Mesenchymal stem cell (in vitro differentiated cells and primary cell): ENCODE measurements around the gene URAD.

Experiments
- DNase-seq: peaks from one replicate; pipeline ENCODE4 v3.0.0-alpha.2; 2013
- H2AFZ ChIP-seq: one replicate; pipeline ENCODE4 v1.6.1; 2013; ENCODE audit warnings: low read depth, mild to moderate bottlenecking, control low read depth, inconsistent platforms, low read length, moderate library complexity
- H2AK5ac ChIP-seq: 2 replicates; pipeline ENCODE4 v1.6.1; 2013; ENCODE audit warnings: low read length, moderate library complexity, mild to moderate bottlenecking, inconsistent platforms; ENCODE audit not compliant: severe bottlenecking
- H2BK120ac ChIP-seq: one replicate; pipeline ENCODE4 v1.6.1; 2013; ENCODE audit warnings: low read depth, mild to moderate bottlenecking, inconsistent platforms, low read length, moderate library complexity
- H2BK12ac ChIP-seq, 2 experiments: one replicate each; pipeline ENCODE4 v1.6.1; 2013; ENCODE audit warnings: inconsistent platforms in 2 of 2, low read length in 2 of 2, mild to moderate bottlenecking in 2 of 2, moderate library complexity in 2 of 2, control low read depth in 1 of 2
- H2BK15ac ChIP-seq: one replicate; pipeline ENCODE4 v1.6.1; 2013; ENCODE audit warnings: mild to moderate bottlenecking, low read depth, inconsistent platforms; ENCODE audit not compliant: poor library complexity, severe bottlenecking
- H2BK5ac ChIP-seq: 2 replicates; pipeline ENCODE4 v1.6.1; 2013; ENCODE audit warnings: low read depth, mild to moderate bottlenecking, low read length, control low read depth, inconsistent platforms; ENCODE audit not compliant: poor library complexity, severe bottlenecking
- H3K14ac ChIP-seq, 2 experiments: one replicate each; pipeline ENCODE4 v1.6.1; 2013; ENCODE audit warnings: inconsistent platforms in 2 of 2, low read length in 2 of 2, control low read depth in 1 of 2, mild to moderate bottlenecking in 1 of 2, moderate library complexity in 1 of 2
- H3K18ac ChIP-seq, 2 experiments: one replicate each; pipeline ENCODE4 v1.6.1; 2013; ENCODE audit warnings: inconsistent platforms in 2 of 2, low read length in 2 of 2, control low read depth in 1 of 2, low read depth in 1 of 2, mild to moderate bottlenecking in 1 of 2
- H3K23ac ChIP-seq, 2 experiments: one replicate each; pipeline ENCODE4 v1.6.1; 2013; ENCODE audit warnings: inconsistent platforms in 2 of 2, low read length in 2 of 2, mild to moderate bottlenecking in 2 of 2, moderate library complexity in 2 of 2, control low read depth in 1 of 2
- H3K27ac ChIP-seq: 2 replicates; pipeline ENCODE4 v1.5.1; 2013; ENCODE audit warnings: mild to moderate bottlenecking, moderate library complexity, low read length, control low read depth, inconsistent platforms; ENCODE audit not compliant: poor library complexity, severe bottlenecking
- H3K27me3 ChIP-seq, 2 experiments: 2 replicates each; pipeline versions ENCODE4 v1.6.1 to v1.7.0; 2013; ENCODE audit warnings: low read length in 2 of 2, mild to moderate bottlenecking in 2 of 2, moderate library complexity in 2 of 2, control low read depth in 1 of 2, inconsistent platforms in 1 of 2; ENCODE audit not compliant: control insufficient read depth in 1 of 2, insufficient read depth in 1 of 2
- H3K36me3 ChIP-seq, 2 experiments: 2 replicates each; pipeline versions ENCODE4 v1.6.1 to v1.7.0; 2013; ENCODE audit warnings: low read length in 2 of 2, control low read depth in 1 of 2, inconsistent platforms in 1 of 2, low read depth in 1 of 2, mild to moderate bottlenecking in 1 of 2; ENCODE audit not compliant: insufficient read depth in 2 of 2, control insufficient read depth in 1 of 2
- H3K4ac ChIP-seq, 2 experiments: one replicate each; pipeline ENCODE4 v1.6.1; 2013; ENCODE audit warnings: inconsistent platforms in 2 of 2, low read length in 2 of 2, mild to moderate bottlenecking in 2 of 2, moderate library complexity in 2 of 2, control low read depth in 1 of 2, low read depth in 1 of 2
- H3K4me1 ChIP-seq: 2 replicates; pipeline ENCODE4 v1.6.1; 2013; ENCODE audit warnings: low read depth, low read length, control low read depth; ENCODE audit not compliant: control insufficient read depth, insufficient read depth
- H3K4me2 ChIP-seq: 2 replicates; pipeline ENCODE4 v1.6.1; 2013; ENCODE audit warnings: low read length, mild to moderate bottlenecking, inconsistent platforms; ENCODE audit not compliant: poor library complexity, severe bottlenecking
- H3K4me3 ChIP-seq, 2 experiments: 2 replicates each; pipeline versions ENCODE4 v1.5.1 to v1.7.0; 2013; ENCODE audit warnings: low read length in 2 of 2, mild to moderate bottlenecking in 2 of 2, control low read depth in 1 of 2, low read depth in 1 of 2; ENCODE audit not compliant: insufficient read depth in 1 of 2
- H3K79me1 ChIP-seq: replicated peaks from 2 replicates; pipeline ENCODE4 v1.6.1; 2013; ENCODE audit warnings: mild to moderate bottlenecking, control low read depth, low read length, inconsistent platforms; ENCODE audit not compliant: poor library complexity, severe bottlenecking
- H3K9ac ChIP-seq: 2 replicates; pipeline ENCODE4 v1.7.0; 2013; ENCODE audit warnings: mild to moderate bottlenecking, low read length, moderate library complexity
- H3K9me3 ChIP-seq: 2 replicates; pipeline ENCODE4 v1.7.0; 2013; ENCODE audit warnings: mild to moderate bottlenecking, low read length; ENCODE audit not compliant: control insufficient read depth
- H4K8ac ChIP-seq: one replicate; pipeline ENCODE4 v1.6.1; 2013; ENCODE audit warnings: inconsistent platforms, mild to moderate bottlenecking, low read length, moderate library complexity
- H4K91ac ChIP-seq: one replicate; pipeline ENCODE4 v1.6.1; 2013; ENCODE audit warnings: mild to moderate bottlenecking, low read length, inconsistent platforms
- WGBS: methylation state at CpG from one replicate; pipeline ENCODE4 v1.1.7; 2013; ENCODE audit warnings: mixed read lengths; 5-methylcytosine and 5-hydroxymethylcytosine counted together

URAD gene

DNA sequence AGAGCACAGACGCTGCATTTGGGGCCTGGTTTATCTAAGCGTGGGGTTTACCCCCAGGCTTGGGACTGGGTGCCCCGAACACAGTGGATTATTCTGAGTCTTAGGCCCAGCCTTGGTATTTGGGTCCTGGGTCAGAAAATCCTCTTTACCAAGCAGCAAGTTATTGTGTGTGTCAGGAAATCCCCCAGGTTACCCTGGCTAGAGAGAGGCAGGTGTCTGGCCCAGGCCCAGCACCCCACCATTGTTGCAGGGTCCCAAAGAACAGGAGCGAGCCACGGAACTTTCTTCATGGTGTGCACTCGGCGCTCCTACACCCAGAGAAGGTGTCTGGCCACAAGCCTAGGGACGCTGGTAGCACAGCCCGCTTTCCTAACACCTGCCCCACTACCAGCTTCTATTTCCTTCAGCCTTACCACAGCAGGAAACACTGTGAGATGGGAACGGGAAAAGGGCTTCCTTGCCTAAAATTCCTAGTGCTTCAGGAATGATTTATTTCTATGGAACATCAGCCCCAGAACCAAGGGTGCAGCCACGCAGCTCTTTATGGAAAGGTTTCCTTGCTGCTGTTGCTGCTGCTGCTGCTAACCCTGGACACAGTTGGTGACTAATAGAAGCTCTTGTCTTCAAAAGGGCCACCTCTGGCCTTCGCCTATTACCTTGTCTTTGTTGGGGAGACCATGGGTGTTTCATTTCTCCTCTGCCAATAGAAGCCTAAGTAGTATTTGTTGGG lies 12.0 kb downstream of the URAD start:
- Histone ChIP-seq H2AK5ac (no peak overlapping the region), H3K14ac (no peak overlapping the region), H2BK12ac (no peak overlapping the region), H3K79me1 (no peaks in the 10 kb centered on the region), H3K4me1 (peaks cover 17% of the 10 kb centered on the region), H3K23ac (no peak overlapping the region), H2BK5ac (no peak overlapping the region), H3K27ac (no peak overlapping the region), H3K4ac (no peak overlapping the region), H3K9ac (no peak overlapping the region), H2BK15ac (no peak overlapping the region), H2BK120ac (no peak overlapping the region), H3K4me3 (no peak overlapping the region), H4K8ac (no peak overlapping the region), H3K27me3 (peaks cover 95 to 98% of the 10 kb centered on the region in 2 experiments), H3K9me3 (no peaks in the 10 kb centered on the region), H3K4me2 (no peak overlapping the region), H3K18ac (no peak overlapping the region), H2AFZ (no peak overlapping the region), H4K91ac (no peak overlapping the region), H3K36me3 (no peaks in the 10 kb centered on the region)
- 28% methylated on average over 12 of the region's 12 CpGs for WGBS
- no peak for DNase-seq

DNA sequence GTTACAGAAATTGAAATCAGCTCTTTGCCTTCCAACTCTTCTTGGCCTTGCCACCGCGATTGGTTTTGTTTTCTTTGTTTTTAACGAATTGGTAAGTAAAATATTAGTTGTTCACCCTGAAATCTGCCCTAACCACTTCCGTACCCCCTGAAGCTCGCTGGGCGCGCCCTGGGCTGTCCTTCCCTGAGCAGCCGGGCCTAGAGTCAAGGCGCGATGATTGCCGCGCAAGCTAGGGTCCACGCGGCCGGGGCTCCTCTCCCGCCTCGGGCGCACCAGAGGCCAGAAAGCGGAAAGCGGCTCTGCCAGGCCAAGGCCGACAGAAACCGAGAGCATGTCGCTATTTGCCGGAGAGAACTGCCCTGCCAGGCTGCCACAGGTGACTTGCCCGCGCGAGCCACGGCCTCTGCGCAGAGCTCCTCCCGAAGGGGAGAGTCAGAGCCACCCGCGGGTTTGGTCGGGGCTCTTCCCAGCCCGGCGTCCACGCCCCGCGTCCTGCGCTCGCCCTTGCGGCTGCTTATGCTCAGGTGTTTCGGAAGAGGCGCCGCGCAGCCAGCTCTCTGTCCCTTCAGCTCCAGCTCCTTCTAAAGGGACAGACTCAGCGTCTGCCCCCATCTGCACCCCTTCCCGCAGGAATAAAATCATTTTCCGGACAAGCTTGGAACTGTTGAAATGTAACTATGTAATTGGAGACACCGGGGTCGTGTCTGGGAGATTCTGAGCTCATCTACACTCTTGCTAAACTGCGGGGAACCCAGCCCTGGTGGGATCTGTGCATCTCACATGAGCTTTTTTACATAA lies 12.7 kb downstream of the URAD start:
- H3K79me1 ChIP-seq = no peaks in the 10 kb centered on the region
- H3K9me3 ChIP-seq = no peaks in the 10 kb centered on the region
- no peak overlapping the region for H4K91ac ChIP-seq
- no peaks in the 10 kb centered on the region for H3K36me3 ChIP-seq
- H3K14ac ChIP-seq = no peak overlapping the region
- no peak overlapping the region for H2AFZ ChIP-seq
- no peak overlapping the region for H3K4me2 ChIP-seq
- H3K27ac ChIP-seq = no peak overlapping the region
- H3K9ac ChIP-seq = no peak overlapping the region
- H2BK12ac ChIP-seq = no peak overlapping the region
- no peak overlapping the region for H3K18ac ChIP-seq
- H2AK5ac ChIP-seq = no peak overlapping the region
- H3K4me3 ChIP-seq = no peak overlapping the region
- H2BK120ac ChIP-seq = no peak overlapping the region
- H4K8ac ChIP-seq = no peak overlapping the region
- H2BK5ac ChIP-seq = no peak overlapping the region
- DNase-seq = no peak
- peaks cover 18% of the 10 kb centered on the region for H3K4me1 ChIP-seq
- H3K23ac ChIP-seq = no peak overlapping the region
- 6% methylated on average over 40 of the region's 51 CpGs for whole genome bisulfite sequencing
- H2BK15ac ChIP-seq = no peak overlapping the region
- H3K4ac ChIP-seq = no peak overlapping the region
- peaks cover 95 to 98% of the 10 kb centered on the region in 2 experiments for H3K27me3 ChIP-seq

DNA sequence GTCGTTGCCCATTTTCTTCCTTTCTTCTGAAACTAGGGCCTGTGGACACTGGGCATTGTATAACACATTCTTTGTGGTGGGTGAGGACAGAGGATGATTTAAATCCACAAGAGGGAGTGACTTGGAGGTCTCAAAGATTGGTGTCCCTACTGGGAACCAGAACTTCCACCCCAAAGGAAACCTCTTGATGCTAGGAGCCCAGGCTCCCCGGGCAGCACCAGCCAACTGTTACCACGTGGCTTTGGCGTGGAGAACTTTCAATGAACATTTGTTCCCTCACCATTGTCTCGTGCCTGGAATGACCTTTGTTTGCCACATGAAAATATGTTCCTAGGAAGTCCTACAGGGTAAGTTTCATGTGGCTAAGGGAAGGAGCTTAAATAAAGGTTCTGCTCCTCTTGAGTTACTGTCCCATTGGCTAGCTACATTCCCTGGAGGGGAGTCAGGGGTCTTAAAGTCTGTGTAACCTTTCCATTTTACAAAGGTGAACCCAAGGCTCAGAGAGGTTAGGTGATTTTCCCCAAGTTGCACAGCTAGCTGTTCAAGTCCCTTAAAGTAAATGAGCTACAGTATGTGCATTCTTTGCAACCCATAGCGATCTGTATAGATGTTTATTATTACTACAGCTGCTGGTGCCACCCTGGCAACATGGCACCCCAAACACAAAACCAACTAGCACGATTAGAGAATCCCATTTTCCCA lies 14.4 kb downstream of the URAD start:
- H3K27ac ChIP-seq = no peak overlapping the region
- no peak overlapping the region for H4K8ac ChIP-seq
- no peak overlapping the region for H3K4ac ChIP-seq
- no peak overlapping the region for H3K14ac ChIP-seq
- peaks cover 10% of the 10 kb centered on the region for H3K4me1 ChIP-seq
- H2BK15ac ChIP-seq = no peak overlapping the region
- H3K9me3 ChIP-seq = no peaks in the 10 kb centered on the region
- H3K9ac ChIP-seq = no peak overlapping the region
- H2BK5ac ChIP-seq = no peak overlapping the region
- H3K23ac ChIP-seq = no peak overlapping the region
- no peak overlapping the region for H3K18ac ChIP-seq
- no peak overlapping the region for H2AK5ac ChIP-seq
- H3K36me3 ChIP-seq = no peaks in the 10 kb centered on the region
- no peak overlapping the region for H4K91ac ChIP-seq
- no peak overlapping the region for H3K4me3 ChIP-seq
- H3K4me2 ChIP-seq = no peak overlapping the region
- no peak overlapping the region for H2BK12ac ChIP-seq
- H2AFZ ChIP-seq = no peak overlapping the region
- DNase-seq = no peak
- H3K27me3 ChIP-seq = peaks cover 95 to 98% of the 10 kb centered on the region in 2 experiments
- 60% methylated on average over 7 of the region's 7 CpGs for WGBS
- no peaks in the 10 kb centered on the region for H3K79me1 ChIP-seq
- no peak overlapping the region for H2BK120ac ChIP-seq

DNA sequence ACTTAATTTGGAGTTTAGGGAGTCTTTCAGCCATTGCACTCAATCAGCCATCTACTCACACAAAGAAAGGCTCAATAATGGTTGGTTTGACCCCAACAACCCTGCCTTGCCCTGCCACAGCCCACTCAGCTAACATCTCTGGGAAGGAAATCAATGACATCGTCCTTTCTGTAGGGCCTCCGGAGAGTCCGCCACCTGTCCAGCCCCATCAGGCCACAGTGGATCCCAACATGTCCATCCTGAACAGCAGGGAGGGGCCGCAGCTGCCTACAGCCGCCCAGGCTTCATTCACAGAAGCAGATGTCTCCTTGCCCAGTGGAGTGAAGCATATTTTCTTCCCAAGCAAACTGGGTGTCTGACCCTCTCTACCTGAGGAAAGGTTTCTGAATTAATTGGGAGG lies 15.2 kb downstream of the URAD start:
- H2AK5ac ChIP-seq = no peak overlapping the region
- no peak overlapping the region for H2BK5ac ChIP-seq
- H4K91ac ChIP-seq = no peak overlapping the region
- H3K4ac ChIP-seq = no peak overlapping the region
- peaks cover 93 to 99% of the 10 kb centered on the region in 2 experiments for H3K27me3 ChIP-seq
- no peak overlapping the region for H2BK15ac ChIP-seq
- no peak overlapping the region for H3K14ac ChIP-seq
- no peak overlapping the region for H4K8ac ChIP-seq
- no peak overlapping the region for H3K27ac ChIP-seq
- H3K23ac ChIP-seq = no peak overlapping the region
- H3K18ac ChIP-seq = no peak overlapping the region
- H2BK120ac ChIP-seq = no peak overlapping the region
- H3K4me1 ChIP-seq = peaks cover 17% of the 10 kb centered on the region
- no peak overlapping the region for H2AFZ ChIP-seq
- H2BK12ac ChIP-seq = no peak overlapping the region
- no peaks in the 10 kb centered on the region for H3K9me3 ChIP-seq
- WGBS = 55% methylated on average over 5 of the region's 5 CpGs
- H3K4me3 ChIP-seq = no peak overlapping the region
- H3K4me2 ChIP-seq = no peak overlapping the region
- no peaks in the 10 kb centered on the region for H3K79me1 ChIP-seq
- H3K9ac ChIP-seq = no peak overlapping the region
- DNase-seq = no peak
- H3K36me3 ChIP-seq = peaks cover 0 to 2% of the 10 kb centered on the region in 2 experiments
